ENCODE results near the gene TEX22. TPM values are rescaled to one million over a fixed set of nuclear protein-coding genes. Genes with fewer than 3 reads are reported as not detected.

TEX22 gene, protein sequence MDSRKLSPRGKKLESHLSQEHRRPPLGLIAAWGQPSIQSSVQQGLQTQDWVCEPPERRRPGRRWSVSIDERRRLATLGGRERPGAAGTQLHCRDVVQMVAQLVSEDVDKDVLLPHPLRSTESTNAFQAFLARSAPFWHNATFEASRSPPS
- total RNA-seq = 0.27 and 0.46 TPM in 2 replicates

- no peak for TF ChIP-seq CTCF (IDR thresholded peaks at IDR 0.05; ENCODE audit: insufficient read depth, low read length, poor library complexity, severe bottlenecking)
- Histone ChIP-seq H3K27me3 (ENCODE audit: control insufficient read depth, insufficient read depth, low read length) (no peaks in the 10 kb centered on the region), H3K4me3 (ENCODE audit: low read depth, low read length) (peak within 1 kb of the TSS; percentile 86), H3K36me3 (ENCODE audit: control insufficient read depth, insufficient read depth, low read length) (peaks cover 3% of the 10 kb centered on the region)
- no peak for DNase-seq (ENCODE audit: low read depth)
Measured at GRCh38 chr14:105398044-105398725, at the start of gene TEX22. Gene TEX22, plus strand, starts transcription at chr14:105398538. Its CDS starts 803 bp downstream, at chr14:105399341.

- Histone ChIP-seq H3K27me3 (ENCODE audit: control insufficient read depth, insufficient read depth, low read length) (no peaks in the 10 kb centered on the region), H3K4me3 (ENCODE audit: low read depth, low read length) (no peak overlapping the region), H3K36me3 (ENCODE audit: control insufficient read depth, insufficient read depth, low read length) (no peaks in the 10 kb centered on the region)
- DNase-seq (ENCODE audit: low read depth) = no peak
- no peak for TF ChIP-seq CTCF (IDR thresholded peaks at IDR 0.05; ENCODE audit: insufficient read depth, low read length, poor library complexity, severe bottlenecking)
Measured at GRCh38 chr14:105348945-105349699, 49.2 kb upstream of the TEX22 start.

DNA sequence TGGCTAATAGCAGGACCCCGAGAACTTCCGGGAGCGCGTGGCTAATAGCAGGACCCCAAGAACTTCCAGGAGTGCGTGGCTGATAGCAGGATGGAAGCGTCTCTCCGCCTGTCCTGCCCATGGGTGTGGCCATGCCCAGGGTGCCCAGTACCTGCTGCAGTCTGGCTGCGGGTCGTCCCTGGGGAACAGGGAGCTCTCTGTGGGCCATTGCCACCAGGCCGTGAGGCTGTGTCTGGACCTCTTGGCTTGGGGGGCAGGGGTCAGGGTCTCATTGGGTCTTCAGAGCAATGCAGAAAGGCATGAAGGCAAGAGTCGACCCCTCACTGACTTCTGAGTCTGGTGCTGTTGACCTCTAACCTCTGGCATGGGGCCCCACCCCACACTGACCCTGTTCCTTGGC, 48.3 kb upstream of the TEX22 start:
- no peak overlapping the region for H3K4me3 ChIP-seq (ENCODE audit: low read depth, low read length)
- no peaks in the 10 kb centered on the region for H3K27me3 ChIP-seq (ENCODE audit: control insufficient read depth, insufficient read depth, low read length)
- TF ChIP-seq CTCF (IDR thresholded peaks at IDR 0.05; ENCODE audit: insufficient read depth, low read length, poor library complexity, severe bottlenecking) = no peak
- no peak for DNase-seq (ENCODE audit: low read depth)
- H3K36me3 ChIP-seq (ENCODE audit: control insufficient read depth, insufficient read depth, low read length) = no peaks in the 10 kb centered on the region

GRCh38 chr14:105350450-105351244, 47.7 kb upstream of the TEX22 start:
- no peak overlapping the region for H3K4me3 ChIP-seq (ENCODE audit: low read depth, low read length)
- H3K27me3 ChIP-seq (ENCODE audit: control insufficient read depth, insufficient read depth, low read length) = no peaks in the 10 kb centered on the region
- no peaks in the 10 kb centered on the region for H3K36me3 ChIP-seq (ENCODE audit: control insufficient read depth, insufficient read depth, low read length)
- no peak for DNase-seq (ENCODE audit: low read depth)
- no peak for TF ChIP-seq CTCF (IDR thresholded peaks at IDR 0.05; ENCODE audit: insufficient read depth, low read length, poor library complexity, severe bottlenecking)

GRCh38 chr14:105351410-105351809, 46.9 kb upstream of the TEX22 start:
- Histone ChIP-seq H3K36me3 (ENCODE audit: control insufficient read depth, insufficient read depth, low read length) (no peaks in the 10 kb centered on the region), H3K27me3 (ENCODE audit: control insufficient read depth, insufficient read depth, low read length) (no peaks in the 10 kb centered on the region), H3K4me3 (ENCODE audit: low read depth, low read length) (no peak overlapping the region)
- DNase-seq (ENCODE audit: low read depth) = no peak
- TF ChIP-seq CTCF (IDR thresholded peaks at IDR 0.05; ENCODE audit: insufficient read depth, low read length, poor library complexity, severe bottlenecking) = no peak

Measured in kidney epithelial cell (primary cell).